Superior temporal gyrus (tissue), 1 donor: Measurements from ENCODE around the gene TFCP2L1.
"Not testable (repeated sequence)": the region's sequence is repeated elsewhere in the genome, so short reads cannot be mapped to it uniquely, and the experiment has no call there.

ENCODE experiments used
- DNase-seq: peaks from one replicate; pipeline ENCODE4 v3.0.0-alpha.2; 2016; ENCODE audit errors: extremely low spot score

The TFCP2L1 gene

DNA sequence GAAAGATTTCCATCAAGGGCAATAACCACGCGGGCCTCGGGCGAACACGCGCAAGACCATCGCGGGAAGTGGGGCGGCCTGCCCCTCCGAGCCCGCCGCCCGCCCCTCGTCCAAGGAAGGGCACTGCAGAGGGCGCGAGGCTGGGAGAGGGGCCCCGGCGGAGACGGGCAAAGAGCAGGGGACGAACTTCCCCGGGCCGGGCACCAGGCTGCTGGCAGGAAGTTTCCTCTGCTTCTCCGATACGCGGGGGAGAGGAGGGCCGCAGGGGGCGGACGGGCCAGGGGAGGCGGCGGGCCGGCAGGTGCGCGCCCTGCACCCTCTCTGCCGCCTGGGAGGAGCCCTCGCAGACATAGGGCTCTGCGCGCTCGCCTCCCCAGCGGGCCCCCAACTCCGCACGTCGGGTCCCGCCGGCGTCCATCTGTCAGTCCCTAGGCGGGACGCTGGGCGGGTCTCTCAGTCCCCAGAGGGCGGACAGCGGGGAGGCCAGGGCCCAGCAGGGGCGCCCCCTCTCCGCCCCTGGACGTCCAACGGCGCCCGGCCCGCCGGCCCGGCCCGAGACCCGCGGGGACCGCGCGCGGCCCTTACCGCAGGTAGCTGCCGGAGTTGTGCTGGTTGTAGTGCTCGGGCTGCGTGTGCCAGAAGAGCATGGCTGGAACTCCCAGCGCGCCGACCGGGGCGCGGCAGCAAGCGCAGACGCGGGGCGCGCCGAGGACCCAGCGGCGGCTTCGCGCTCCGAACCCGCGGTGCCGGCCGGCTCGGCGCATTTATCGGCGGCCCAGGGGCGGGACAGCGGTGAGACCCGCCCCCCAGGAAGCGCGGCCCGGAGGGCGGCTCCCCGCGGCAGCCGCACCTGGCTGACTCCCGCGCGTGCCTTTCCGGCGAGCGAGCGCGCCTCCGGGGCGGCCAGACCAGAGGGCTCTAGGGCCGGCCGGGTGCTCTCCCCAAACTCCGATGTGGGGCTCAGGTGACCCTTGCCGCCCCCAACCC, at the start of gene TFCP2L1:
Gene TFCP2L1 (minus strand): TSS at position 740 of the 987 bp plus-strand sequence. CDS start 93 bp downstream, at position 647.
- no peak for DNase-seq

GRCh38 chr2:121333834-121334558, 49.0 kb upstream of the TFCP2L1 start:
- no peak for DNase-seq

DNA sequence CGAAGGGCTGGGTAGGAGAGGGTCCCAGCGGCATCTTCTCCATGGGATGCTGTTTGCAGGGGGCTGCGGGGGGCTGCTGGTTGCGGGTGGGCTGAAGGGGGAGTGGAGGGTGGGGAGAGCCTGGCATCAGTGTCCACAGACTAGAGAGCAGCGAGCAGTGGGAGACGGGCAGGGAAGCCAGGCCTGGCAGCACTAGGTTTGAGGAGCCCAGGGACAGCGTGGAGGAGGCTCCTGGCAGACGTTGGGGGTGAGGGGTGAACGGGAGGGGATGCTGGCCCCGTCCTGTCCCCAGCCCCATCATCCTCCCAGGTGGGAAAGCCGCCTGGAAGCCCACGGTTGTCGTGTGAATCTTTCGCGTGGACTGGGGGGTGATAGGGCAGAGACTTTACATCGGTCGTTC, 48.2 kb upstream of the TFCP2L1 start:
- no peak for DNase-seq

DNA sequence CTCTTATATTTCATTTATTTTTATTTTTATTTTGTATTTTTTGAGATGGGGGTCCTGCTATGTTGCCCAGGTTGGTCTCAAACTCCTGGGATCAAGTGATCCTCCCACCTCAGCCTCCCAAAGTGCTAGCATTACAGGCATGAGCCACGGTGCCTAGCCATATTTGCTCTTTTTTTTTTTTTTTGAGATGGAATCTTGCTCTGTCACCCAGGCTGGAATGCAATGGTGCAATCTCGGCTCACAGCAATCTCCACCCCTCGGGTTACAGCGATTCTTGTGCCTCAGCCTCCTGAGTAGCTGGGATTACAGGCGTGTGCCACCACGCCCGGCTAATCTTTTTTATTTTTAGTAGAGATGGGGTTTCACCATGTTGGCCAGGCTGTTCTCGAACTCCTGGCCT, 46.3 kb upstream of the TFCP2L1 start:
- not testable (repeated sequence) for DNase-seq

- no peak for DNase-seq
These were observed 45.9 kb upstream of the TFCP2L1 start for GRCh38 chr2:121330921-121331320.

DNA sequence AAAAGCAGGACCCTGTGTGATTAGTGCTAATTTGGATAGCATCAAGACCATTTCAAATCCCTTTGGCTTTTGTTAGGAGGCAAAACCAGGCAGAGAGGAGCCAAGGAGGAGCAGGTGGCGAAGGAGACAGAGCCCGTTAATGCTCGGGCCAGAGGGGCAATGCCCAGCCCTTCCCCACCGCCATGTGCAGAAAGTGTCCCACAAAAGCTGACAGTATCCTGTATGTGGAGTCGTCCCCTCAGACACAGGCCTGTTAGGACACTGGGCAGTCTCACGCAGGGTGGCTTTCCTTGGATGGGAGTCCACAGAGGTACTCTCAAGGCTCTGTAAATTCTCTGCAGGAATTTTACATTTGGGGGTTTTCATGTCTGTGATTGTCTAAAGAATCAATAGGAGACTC, 44.8 kb upstream of the TFCP2L1 start:
- DNase-seq, result no peak

DNA sequence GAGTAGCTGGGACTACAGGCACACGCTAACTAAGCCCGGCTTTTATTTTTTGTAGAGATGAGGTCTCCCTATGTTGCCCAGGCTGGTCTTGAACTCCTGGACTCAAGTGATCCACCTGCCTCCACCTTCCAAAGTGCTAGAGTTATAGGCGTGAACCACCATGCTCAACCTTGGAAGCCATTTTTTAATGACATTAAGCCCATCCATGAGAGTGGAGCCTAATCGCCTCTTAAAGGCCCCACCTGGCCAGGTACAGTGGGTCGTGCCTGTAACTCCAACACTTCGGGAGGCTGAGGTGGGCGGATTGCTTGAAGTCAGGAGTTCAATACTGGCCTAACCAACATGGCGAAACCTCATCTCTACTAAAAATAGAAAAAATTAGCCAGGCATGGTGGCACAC, 41.6 kb upstream of the TFCP2L1 start:
- DNase-seq, result no peak

DNA sequence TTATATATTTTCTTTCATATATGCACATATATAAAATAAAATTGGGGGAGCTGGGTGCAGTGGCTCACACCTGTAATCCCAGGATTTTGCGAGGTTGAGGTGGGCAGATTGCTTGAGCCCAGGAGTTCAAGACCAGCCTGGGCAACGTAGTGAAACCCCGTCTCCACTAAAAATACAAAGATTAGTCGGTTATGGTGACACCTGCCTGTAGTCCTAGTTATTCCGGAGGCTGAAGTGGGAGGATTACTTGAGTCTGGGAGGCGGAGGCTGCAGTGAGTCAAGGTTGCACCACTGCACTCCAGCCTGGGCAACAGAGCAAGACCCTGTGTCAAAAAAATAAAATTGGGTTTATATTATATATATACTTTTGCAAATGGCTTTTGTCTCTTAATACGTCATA, 39.6 kb upstream of the TFCP2L1 start:
- no peak for DNase-seq

DNA sequence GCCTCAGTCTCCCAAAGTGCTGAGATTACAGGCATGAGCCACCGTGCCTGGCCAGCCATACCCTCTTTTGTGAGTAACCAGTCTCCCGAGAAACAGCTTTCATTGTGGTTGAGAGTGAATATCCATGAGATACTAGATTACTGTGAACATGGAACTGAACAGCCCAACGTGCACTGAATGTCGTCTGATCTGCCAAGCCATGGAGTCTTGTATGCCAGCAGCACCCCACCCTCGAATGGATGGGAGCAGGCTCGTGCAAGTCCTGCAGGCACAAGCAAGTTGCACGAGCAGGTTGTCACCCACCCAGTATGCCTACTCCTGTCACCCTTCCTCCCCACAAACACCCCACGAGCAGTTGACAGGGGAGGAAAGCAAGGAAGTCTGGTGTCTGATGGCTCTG, 36.5 kb upstream of the TFCP2L1 start:
- DNase-seq, result no peak

DNA sequence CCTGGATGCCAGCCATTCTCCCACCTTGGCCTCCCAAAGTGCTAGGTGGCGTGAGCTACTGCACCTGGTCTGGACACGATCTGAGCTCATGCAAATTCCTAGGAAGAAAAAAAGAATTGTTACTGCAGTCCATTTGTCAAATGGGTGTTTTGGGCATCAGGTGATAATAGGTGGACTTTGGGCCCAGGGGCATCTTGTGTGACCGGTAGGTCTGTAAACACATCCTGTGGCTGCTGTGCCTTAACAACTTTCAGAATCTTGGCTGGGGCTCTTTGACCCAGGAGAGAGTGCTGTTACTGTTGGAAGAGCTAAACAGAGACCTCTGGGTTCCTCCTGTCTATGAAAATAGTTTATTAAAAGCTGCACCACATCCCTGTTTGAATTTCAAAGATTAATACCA, 34.9 kb upstream of the TFCP2L1 start:
- no peak for DNase-seq

GRCh38 chr2:121316986-121317385, 32.0 kb upstream of the TFCP2L1 start:
- DNase-seq, result no peak

DNA sequence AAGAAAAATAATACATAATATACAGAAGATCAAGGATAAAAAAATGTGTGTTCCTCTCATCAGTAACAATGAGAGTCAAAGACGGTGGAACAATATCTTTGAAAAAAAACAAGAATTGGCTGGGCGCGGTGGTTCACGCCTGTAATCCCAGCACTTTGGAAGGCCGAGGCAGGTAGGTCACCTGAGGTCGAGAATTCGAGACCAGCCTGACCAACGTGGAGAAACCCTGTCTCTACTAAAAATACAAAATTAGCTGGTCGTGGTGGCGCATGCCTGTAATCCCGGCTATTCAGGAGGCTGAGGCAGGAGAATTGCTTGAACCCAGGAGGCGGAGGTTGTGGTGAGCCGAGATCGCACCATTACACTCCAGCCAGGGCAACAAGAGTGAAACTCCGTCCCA, 28.7 kb upstream of the TFCP2L1 start:
- not testable (repeated sequence) for DNase-seq

- DNase-seq, result no peak
These were observed 24.8 kb upstream of the TFCP2L1 start for GRCh38 chr2:121309801-121310200.

GRCh38 chr2:121309323-121309722, 24.3 kb upstream of the TFCP2L1 start:
- DNase-seq, result no peak

- no peak for DNase-seq
These were observed 22.0 kb upstream of the TFCP2L1 start for GRCh38 chr2:121307048-121307447.

DNA sequence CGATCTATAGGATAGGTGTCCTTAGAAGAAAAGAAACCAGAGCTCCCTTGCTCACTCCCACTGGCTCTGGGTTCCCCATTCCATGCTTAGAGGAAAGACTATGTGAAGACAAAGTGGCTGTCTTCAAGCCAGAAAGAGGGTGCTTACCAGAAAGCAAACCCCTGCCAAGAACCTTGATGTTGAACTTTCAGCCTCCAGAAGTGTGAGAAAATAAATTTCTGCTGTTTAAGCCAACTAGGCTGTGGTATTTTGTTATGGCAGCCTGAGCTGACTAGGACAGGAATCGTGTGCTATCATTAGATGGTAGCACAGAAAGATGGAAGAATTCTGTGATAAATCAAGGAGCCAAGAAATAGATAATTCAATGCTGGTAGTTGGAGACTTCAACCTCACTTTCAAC, 19.9 kb upstream of the TFCP2L1 start:
- no peak for DNase-seq

DNA sequence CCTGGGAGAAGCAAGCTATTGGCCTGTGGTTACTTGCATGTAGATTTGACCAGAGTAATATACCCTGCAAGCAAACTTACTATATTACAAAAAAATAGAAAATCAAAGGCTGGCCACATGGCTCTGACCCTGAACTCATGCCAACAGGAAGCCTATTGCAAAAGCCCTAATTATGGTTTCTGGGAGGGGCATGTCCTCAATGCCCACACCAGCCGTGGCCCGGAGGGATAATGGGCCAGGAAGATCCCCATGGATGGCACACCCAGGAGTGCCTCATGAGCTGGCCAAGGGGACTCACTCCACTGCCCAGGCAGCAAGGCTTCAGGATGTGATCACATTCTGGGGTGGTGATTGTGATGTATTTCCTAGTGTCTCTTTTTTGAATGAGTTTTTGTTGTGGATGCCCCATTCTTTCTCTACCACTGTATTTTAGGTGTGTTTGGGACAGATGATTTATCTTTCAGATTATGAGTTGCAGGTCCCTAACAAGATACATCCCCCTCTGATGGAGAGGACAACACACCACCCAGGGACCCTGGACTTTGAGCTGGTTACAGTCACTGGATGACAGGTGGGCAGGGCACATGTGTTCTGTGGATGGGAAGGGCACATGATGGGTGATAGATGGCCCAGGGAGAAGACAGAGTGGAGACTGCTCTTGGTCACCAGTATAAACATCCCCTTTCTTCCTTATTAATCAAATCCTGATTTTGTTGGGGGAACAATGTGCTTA, 18.7 kb upstream of the TFCP2L1 start:
- no peak for DNase-seq

GRCh38 chr2:121301190-121301589, 16.2 kb upstream of the TFCP2L1 start:
- DNase-seq, result not testable (repeated sequence)

DNA sequence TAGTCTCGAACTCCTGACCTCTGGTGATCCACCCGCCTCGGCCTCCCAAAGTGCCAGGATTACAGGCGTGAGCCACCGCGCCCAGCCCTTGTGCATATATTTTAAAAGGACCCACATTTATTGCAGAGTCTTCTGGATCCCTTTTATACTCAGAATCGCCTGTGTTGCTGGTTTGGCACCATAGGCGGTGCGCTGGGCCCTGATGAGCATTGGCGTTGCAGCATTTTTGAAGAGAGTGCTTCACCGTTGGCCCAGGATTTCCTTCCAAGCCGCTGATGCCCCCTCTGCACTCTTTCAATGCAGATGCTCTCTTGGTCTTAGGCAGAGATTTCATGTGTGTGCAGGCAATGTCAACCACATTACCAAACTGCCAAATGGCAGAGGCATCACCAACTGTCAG, 13.5 kb upstream of the TFCP2L1 start:
- DNase-seq, result no peak

DNA sequence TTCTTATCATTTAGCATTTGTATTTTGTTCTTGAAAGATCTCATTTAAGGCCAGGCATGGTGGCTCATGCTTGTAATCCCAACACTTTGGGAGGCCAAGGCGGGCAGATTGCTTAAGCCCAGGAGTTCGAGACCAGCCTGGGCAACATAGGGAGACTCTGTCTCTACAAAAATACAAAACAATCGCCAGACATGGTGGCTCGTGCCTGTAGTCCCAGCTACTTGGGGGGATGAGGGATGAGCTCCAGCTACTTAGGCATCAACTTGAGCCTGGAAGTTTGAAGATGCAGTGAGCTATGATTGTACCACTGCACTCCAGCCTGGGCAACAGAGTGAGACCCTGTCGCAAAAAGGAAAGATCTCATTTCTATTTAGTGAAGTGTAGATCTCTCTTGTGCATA, 12.9 kb upstream of the TFCP2L1 start:
- not testable (repeated sequence) for DNase-seq

- DNase-seq, result peak; percentile 69
These were observed 12.3 kb upstream of the TFCP2L1 start for GRCh38 chr2:121297217-121297830.
